C4-2B (cell line): Measurements from ENCODE around the gene RBM41.

Experiments used
- CTCF ChIP-seq: fragments of 450-650 bp; conservative IDR thresholded peaks from 2 replicates; pipeline ENCODE4 v1.5.1; 2017; ENCODE audit warnings: mild to moderate bottlenecking
- ZFX ChIP-seq: fragments of 450-650 bp; IDR thresholded peaks from 2 replicates; pipeline ENCODE4 v1.6.1; 2017

- TF ChIP-seq CTCF (no peak), ZFX (no peak)
Observed at GRCh38 chrX:107117993-107118321, 665 bp downstream of the RBM41 start.
